ENCODE results near the gene NHERF1.

NHERF1 gene

DNA sequence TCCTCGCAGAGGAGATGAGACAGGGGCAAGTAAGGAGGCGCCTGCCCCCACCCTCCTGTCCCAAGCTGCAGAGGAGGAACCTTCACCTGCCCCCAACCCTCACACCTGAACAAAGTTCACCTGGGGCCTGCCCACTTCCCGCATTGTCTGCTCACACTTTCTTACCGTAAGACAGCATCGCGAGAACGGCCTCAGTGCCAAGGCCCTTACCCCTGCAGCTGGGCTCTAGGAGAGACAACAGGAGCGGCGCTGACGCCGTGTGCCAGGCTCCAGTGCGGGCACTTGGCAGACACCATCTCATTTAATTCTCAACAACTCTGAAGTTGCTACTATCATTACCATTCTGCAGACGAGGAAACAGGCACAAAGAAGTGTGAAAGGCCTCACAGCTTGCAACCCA, 23.6 kb downstream of the NHERF1 start:
- H3K4me3 ChIP-seq (ENCODE audit: insufficient read depth, low read length, poor library complexity, severe bottlenecking), result no peak overlapping the region
- H3K9me2 ChIP-seq (replicated peaks; ENCODE audit: insufficient read depth, low read length), result no peaks in the 10 kb centered on the region
- no peaks in the 10 kb centered on the region for H3K36me3 ChIP-seq (ENCODE audit: low read length)
- no peaks in the 10 kb centered on the region for H3K9me3 ChIP-seq (ENCODE audit: insufficient read depth, low read length)
- no peak overlapping the region for H3K9ac ChIP-seq (ENCODE audit: low read length)
- H3K27ac ChIP-seq (ENCODE audit: low read depth, low read length), result no peak overlapping the region
- TF ChIP-seq EZH2phosphoT487 (conservative IDR thresholded peaks at IDR 0.05; ENCODE audit: low read length), result no peak
- TF ChIP-seq, protein P1, sequence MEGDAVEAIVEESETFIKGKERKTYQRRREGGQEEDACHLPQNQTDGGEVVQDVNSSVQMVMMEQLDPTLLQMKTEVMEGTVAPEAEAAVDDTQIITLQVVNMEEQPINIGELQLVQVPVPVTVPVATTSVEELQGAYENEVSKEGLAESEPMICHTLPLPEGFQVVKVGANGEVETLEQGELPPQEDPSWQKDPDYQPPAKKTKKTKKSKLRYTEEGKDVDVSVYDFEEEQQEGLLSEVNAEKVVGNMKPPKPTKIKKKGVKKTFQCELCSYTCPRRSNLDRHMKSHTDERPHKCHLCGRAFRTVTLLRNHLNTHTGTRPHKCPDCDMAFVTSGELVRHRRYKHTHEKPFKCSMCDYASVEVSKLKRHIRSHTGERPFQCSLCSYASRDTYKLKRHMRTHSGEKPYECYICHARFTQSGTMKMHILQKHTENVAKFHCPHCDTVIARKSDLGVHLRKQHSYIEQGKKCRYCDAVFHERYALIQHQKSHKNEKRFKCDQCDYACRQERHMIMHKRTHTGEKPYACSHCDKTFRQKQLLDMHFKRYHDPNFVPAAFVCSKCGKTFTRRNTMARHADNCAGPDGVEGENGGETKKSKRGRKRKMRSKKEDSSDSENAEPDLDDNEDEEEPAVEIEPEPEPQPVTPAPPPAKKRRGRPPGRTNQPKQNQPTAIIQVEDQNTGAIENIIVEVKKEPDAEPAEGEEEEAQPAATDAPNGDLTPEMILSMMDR (IDR thresholded peaks at IDR 0.05; ENCODE audit: insufficient read depth, low read length, poor library complexity, severe bottlenecking), result no peak
- H4K20me1 ChIP-seq (ENCODE audit: low read depth, low read length), result no peaks in the 10 kb centered on the region
- H2AFZ ChIP-seq (ENCODE audit: low read depth, low read length, severe bottlenecking), result no peak overlapping the region
- H3K27me3 ChIP-seq (ENCODE audit: low read length), result no peaks in the 10 kb centered on the region
- no peak overlapping the region for H3K4me2 ChIP-seq (ENCODE audit: low read depth, low read length, poor library complexity, severe bottlenecking)
- H3F3A ChIP-seq (ENCODE audit: insufficient read depth), result 0 out of 2 replicates have a peak, but pooled peaks cover 10% of the 10 kb centered on the region
- peaks cover 16% of the 10 kb centered on the region for H3K79me2 ChIP-seq (ENCODE audit: insufficient read depth, low read length)

DNA sequence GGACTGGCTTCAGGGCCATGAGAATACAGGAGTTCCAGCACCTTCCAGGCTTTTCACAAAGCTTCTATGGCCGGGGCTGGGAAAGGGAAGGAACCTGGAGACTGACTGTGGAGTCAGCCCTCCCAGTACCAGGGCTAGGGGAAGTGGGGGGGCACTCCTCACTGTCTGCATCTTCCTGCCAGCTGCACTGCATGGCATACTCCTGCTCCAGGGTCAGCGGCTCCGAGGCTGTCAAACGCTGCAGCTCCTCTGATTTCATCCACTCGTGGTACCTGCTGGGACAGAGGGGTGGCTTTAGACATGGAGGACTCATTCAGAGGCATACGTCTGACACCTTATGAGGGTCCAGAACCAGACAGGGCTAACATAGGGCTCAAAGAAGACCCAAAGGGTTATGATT, 25.0 kb downstream of the NHERF1 start:
- no peak overlapping the region for H3K4me2 ChIP-seq (ENCODE audit: low read depth, low read length, poor library complexity, severe bottlenecking)
- no peaks in the 10 kb centered on the region for H4K20me1 ChIP-seq (ENCODE audit: low read depth, low read length)
- no peaks in the 10 kb centered on the region for H3K36me3 ChIP-seq (ENCODE audit: low read length)
- H3K79me2 ChIP-seq (ENCODE audit: insufficient read depth, low read length), result peaks cover 20% of the 10 kb centered on the region
- H3K4me3 ChIP-seq (ENCODE audit: insufficient read depth, low read length, poor library complexity, severe bottlenecking), result no peak overlapping the region
- no peaks in the 10 kb centered on the region for H3K9me2 ChIP-seq (replicated peaks; ENCODE audit: insufficient read depth, low read length)
- H3K9me3 ChIP-seq (ENCODE audit: insufficient read depth, low read length), result no peaks in the 10 kb centered on the region
- no peak overlapping the region for H2AFZ ChIP-seq (ENCODE audit: low read depth, low read length, severe bottlenecking)
- no peaks in the 10 kb centered on the region for H3K27me3 ChIP-seq (ENCODE audit: low read length)
- H3F3A ChIP-seq (ENCODE audit: insufficient read depth), result 0 out of 2 replicates have a peak, but pooled peaks cover 10% of the 10 kb centered on the region
- no peak for TF ChIP-seq EZH2phosphoT487 (conservative IDR thresholded peaks at IDR 0.05; ENCODE audit: low read length)
- TF ChIP-seq, protein P1 (IDR thresholded peaks at IDR 0.05; ENCODE audit: insufficient read depth, low read length, poor library complexity, severe bottlenecking), result no peak
- H3K27ac ChIP-seq (ENCODE audit: low read depth, low read length), result no peak overlapping the region
- no peak overlapping the region for H3K9ac ChIP-seq (ENCODE audit: low read length)

GRCh38 chr17:74773871-74774286, 25.5 kb downstream of the NHERF1 start:
- Histone ChIP-seq H3K27me3 (ENCODE audit: low read length) (no peaks in the 10 kb centered on the region), H3K4me2 (ENCODE audit: low read depth, low read length, poor library complexity, severe bottlenecking) (no peak overlapping the region), H3F3A (ENCODE audit: insufficient read depth) (0 out of 2 replicates have a peak, but pooled peaks cover 10% of the 10 kb centered on the region), H3K9me2 (replicated peaks; ENCODE audit: insufficient read depth, low read length) (no peaks in the 10 kb centered on the region), H2AFZ (ENCODE audit: low read depth, low read length, severe bottlenecking) (no peak overlapping the region), H3K36me3 (ENCODE audit: low read length) (no peaks in the 10 kb centered on the region), H3K27ac (ENCODE audit: low read depth, low read length) (no peak overlapping the region), H3K4me3 (ENCODE audit: insufficient read depth, low read length, poor library complexity, severe bottlenecking) (no peak overlapping the region), H3K9ac (ENCODE audit: low read length) (no peak overlapping the region), H4K20me1 (ENCODE audit: low read depth, low read length) (no peaks in the 10 kb centered on the region), H3K9me3 (ENCODE audit: insufficient read depth, low read length) (no peaks in the 10 kb centered on the region), H3K79me2 (ENCODE audit: insufficient read depth, low read length) (peaks cover 20% of the 10 kb centered on the region)
- no peak for TF ChIP-seq EZH2phosphoT487 (conservative IDR thresholded peaks at IDR 0.05; ENCODE audit: low read length)

DNA sequence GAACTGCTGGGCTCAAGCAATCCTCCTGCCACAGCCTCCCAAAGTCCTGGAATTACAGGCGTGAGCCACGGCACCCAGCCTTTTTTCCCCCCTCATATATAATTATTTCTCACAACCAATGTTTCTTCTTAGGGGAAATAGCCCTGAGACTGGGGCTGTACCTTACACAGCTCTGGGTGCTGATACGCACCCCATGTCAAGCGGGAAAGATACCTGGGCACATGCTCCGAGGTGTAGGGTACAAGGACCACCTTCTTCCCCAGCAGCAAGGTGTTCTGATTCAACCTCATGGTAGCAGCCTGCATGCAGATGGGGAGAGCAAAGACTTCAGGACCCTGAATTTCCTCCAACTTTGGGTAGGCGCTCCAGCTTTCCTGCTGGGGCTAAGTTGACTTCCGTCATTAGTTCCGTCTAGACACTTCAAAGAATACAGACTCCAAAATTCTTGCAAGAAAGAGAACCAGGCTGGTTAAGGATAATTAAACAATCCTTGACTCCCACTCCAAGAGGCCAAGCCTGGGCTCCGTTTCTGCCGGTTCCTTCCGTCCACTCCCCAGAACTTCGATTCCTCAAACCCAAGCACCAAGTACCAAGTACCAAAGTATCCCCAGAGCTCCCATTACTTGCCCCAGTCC, 27.1 kb downstream of the NHERF1 start:
- no peaks in the 10 kb centered on the region for H4K20me1 ChIP-seq (ENCODE audit: low read depth, low read length)
- H3K79me2 ChIP-seq (ENCODE audit: insufficient read depth, low read length), result peaks cover 20% of the 10 kb centered on the region
- peak overlapping the region; percentile 56 for H3K27ac ChIP-seq (ENCODE audit: low read depth, low read length)
- H3K4me3 ChIP-seq (ENCODE audit: insufficient read depth, low read length, poor library complexity, severe bottlenecking), result peak overlapping the region; percentile 83
- no peaks in the 10 kb centered on the region for H3K27me3 ChIP-seq (ENCODE audit: low read length)
- no peaks in the 10 kb centered on the region for H3K9me3 ChIP-seq (ENCODE audit: insufficient read depth, low read length)
- H2AFZ ChIP-seq (ENCODE audit: low read depth, low read length, severe bottlenecking), result peak overlapping the region; percentile 4
- H3K9me2 ChIP-seq (replicated peaks; ENCODE audit: insufficient read depth, low read length), result no peaks in the 10 kb centered on the region
- peak overlapping the region; percentile 82 for H3K4me2 ChIP-seq (ENCODE audit: low read depth, low read length, poor library complexity, severe bottlenecking)
- H3K36me3 ChIP-seq (ENCODE audit: low read length), result no peaks in the 10 kb centered on the region
- TF ChIP-seq EZH2phosphoT487 (conservative IDR thresholded peaks at IDR 0.05; ENCODE audit: low read length), result no peak
- TF ChIP-seq, protein P1 (IDR thresholded peaks at IDR 0.05; ENCODE audit: insufficient read depth, low read length, poor library complexity, severe bottlenecking), result no peak
- peaks cover 8% of the 10 kb centered on the region; the same call in 1 of the 2 replicates for H3F3A ChIP-seq (ENCODE audit: insufficient read depth)
- H3K9ac ChIP-seq (ENCODE audit: low read length), result peak overlapping the region; percentile 72
